CD4-positive, alpha-beta T cell treated with Interleukin-17A for 1 hour (primary cell): Measurements from ENCODE around the gene RPUSD1.
A peak's percentile ranks its signal among the peaks of the same experiment; 100 is the strongest.

Source experiments
- DNase-seq: peaks from one replicate; pipeline ENCODE4 v3.0.0-alpha.2; 2020

The RPUSD1 gene

DNA sequence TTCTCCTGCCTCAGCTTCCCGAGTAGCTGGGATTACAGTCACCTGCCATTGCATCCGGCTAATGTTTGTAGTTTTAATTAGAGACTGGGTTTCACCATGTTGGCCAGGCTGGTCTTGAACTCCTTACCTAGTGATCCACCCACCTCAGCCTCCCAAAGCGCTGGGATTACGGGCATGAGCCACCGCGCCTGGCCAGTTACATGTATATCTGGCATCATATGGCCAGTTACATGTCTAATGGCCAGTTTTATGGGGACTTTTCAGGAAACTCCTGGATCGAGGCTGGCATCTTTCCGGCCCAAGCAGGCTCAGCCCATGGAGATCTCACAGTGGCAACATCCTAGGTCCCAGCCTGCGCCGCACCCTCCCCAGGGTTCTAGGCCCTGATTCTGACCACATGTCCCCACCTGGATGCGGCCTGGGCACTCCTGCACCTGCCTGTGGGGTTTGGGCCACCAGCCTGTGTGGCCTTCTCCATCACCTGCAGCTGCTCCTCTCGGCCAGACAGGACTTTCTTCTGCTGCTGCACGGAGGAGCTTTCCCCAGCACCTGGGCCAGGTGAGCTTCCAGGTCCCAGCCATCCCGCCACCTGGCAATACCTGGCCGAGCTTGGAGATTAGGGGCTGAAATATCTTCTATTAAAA, 46.1 kb downstream of the RPUSD1 start:
- no peak for DNase-seq

DNA sequence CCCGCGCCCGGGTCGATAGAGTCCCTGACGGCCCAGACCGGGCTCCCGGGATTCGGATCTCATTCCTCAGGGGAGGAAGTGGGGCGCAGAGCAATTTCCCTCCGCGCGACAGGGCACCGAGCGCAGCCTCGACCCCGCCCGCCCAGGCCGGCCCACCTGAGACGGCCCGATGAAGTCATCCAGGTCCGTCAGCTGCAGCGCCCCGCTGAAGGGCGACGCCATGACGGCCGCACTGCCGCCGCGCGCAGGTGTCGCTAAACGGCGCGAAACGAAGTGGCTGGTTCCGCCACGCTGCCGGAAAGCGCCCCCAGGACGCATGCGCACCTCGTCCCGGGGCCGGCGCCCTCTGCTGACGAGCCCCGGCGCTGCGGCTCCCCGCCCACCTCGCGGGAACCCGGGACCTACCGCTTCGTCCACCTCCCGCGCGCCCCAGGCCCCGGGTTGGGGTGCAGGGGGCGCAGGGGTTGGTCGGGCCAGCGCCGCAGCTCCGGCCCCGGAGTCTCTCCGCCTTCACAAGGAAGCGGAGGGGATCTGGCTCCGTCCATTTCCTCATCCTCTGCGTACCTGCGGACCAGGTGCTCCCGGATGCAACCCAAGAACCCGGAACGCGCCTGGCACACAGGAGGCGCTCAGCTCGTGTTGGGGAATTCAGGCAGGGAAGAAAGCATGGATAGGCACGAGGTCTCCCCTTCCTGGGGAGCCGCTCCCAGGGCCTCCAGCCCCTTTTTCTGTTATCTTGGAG, 47.2 kb downstream of the RPUSD1 start, which contains the start of gene CIAO3:
Gene CIAO3, minus strand, starts transcription at position 234 of the 742 bp plus-strand sequence. Its CDS starts 12 bp downstream, at position 222.
- DNase-seq = peak; percentile 92

DNA sequence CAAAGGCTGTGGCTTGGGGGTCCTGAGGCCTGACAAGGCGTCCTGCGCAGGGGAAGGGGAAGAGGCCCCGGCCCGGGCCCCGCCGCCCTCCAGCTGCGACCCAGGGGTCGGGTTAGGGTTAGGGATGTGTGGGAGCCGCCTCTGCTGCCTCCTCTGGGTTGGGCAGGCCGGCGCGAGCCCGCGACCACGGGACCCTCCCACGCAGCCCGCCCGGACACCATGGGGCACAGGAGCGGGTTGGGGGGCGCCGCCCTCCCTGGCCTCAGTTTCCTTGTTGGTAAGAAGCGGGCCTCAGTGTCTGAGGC, 47.8 kb downstream of the RPUSD1 start:
- DNase-seq = no peak

DNA sequence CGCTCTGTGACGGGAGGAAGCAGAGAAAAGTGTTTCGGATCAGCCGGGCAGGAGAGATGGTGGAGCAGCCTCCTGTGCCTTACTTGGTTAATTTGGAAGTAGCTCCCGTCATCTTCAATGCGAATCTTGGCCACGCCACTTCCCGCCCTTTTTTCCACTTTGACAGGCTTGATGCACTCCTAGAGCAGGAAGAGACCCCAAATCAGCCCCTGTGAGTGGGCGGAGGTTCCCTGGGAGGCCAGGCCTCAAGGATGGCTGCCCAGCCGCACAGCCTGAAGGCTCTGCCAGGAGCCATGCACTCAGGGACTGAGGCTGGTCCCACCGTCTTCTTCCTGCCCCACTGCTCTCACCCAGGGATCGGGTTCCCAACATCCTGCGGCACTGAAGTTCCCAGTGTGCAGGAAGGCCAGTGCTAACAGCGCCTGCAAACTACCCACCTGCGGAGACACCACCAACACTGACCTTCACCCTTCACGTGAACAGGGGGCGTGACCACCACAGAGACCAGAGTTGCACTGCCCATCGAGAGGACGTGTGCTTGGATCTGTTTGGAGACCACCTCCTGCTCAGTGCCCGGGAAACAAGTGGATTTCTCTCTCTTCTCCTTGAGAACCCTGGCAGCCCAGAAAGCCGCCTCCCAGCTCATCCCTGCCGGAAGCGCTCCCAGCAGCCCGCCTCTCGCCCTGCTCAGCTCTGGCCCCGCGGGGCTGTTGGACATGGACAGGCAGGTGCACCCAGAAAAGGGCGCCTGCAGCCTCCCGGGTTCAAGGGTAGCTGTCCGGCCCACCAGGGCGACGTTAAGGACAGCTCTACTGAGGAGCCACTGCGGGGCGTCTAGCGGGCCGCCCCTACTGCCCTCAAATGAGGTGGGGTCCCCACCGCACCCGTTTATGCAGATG, 48.4 kb downstream of the RPUSD1 start:
- no peak for DNase-seq

DNA sequence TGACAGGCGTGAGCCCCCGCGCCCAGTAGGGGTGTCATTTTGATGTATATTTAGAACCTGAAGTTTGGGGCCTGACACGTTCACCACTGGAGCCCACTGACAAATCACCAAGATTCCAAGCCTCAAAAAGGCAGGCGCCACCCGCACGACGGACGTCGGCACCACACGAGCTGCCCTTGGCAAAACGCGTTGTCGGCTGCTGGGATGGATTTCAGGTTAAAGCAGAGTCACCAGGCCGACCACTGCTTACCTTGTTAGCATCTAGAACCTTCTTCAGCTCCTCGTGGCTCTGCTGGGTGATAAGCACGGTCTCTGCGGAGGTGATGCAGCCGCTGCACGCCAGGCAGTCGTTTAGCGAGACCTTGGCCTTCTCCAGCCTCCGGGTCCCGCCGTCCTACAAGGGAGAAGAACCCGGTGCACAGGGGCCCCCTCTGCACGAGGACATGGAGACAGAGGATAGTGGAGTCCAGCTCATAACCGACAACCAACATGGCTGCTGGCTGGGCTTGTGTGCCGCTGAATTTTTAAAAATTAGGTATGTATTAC, 51.2 kb downstream of the RPUSD1 start:
- DNase-seq = no peak

DNA sequence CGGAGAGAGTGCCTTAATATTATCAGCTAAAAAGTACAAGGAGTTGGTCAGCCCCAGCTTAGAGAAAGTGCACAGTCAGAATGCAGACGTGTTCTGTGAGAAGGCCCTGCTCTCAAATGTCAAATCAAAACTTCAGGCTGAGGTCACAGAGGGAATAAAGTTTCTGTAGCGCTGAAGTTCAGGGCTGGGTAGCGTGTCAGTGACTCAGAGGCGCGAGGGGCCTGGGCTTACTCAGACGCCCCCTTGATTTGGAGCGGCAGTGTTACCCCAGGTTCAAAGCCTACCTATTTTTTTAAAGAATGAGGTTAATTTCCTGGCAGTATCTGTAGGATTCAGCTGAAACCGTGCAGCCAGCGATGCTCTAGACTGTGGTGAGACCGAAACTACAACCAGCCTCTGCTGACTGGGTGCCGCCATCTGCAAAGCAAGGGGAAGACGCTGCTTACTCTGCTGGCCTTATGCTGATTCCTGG, 52.2 kb downstream of the RPUSD1 start:
- no peak for DNase-seq

DNA sequence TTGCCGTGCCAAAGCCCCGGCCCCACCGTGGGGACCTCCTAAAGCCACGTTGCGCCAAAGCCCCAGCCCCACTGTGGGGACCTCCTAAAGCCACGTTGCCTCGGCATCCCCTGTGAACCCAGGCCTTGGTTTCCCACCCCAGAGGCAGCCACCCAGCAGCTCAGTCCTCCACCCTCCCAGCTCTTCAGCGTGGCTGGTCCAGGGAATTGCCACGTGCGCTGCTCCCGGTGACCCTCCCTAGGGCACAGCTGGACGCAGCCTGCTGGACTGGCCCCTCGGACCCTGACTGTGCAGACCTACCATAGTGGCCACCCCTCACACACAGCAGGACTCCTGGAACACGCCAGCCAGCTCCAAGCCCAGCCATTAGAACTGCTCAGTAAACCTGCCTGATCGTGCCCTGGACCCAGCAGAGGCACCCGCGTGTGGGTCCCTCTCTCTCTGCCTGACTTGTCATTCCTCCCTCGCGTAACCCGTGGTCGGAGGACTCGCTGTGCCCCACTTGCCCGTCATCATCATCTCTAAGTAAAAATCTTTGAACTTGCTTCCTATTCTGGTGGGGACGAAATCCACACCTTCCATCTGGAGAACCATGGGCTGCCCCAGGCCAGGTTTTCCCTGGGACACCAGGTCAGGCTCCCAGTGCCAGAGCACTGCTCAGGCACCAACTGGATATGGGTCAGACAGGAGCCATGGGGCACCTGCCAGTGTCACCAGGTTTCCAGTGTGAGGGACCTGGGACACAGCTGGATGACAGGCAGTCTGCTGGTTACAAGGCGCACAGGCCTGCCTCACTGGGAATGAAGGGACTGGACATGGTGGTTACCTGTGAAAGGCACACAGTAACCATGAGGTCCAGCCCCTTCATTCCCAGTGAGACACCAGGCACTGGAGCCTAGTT, 53.0 kb downstream of the RPUSD1 start:
- no peak for DNase-seq
